Measurements from ENCODE around the gene UBE3A. TPM values are rescaled to one million over a fixed set of nuclear protein-coding genes. Genes with fewer than 3 reads are reported as not detected.

UBE3A gene
- total RNA-seq, 1 experiment from 2014 or later: 52.8 TPM

- in situ Hi-C loops (cut with HindIII; ENCODE audit: low pct_unique_long_range_greater_than_20kb, low sequenced_read_pairs): no loop called here
- no peak for DNase-seq (ENCODE audit: low read depth, low spot score)
Observed at GRCh38 chr15:25446076-25446475, 7.3 kb upstream of the UBE3A start.

DNA sequence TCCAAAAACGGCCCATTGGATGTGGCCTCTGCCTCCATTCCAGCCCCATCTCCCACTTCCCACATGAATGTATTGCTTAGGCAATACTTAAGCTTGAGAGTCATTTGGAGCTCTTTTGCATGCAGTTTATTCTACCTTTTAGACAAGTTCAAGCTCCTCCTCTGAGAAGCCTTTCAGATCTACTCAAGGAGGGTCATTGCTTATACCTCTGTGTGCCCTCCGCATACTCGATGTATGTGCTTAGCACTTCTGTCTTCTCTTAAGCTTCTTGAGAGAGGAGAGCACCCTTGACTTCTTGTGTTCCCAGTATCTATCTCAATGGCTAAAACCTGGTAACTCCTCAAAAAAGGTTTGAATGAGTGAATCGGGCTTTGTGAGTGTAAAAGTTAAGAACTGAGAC lies 6.6 kb upstream of the UBE3A start:
- DNase-seq (ENCODE audit: low read depth, low spot score): no peak
- in situ Hi-C loops (cut with HindIII; ENCODE audit: low pct_unique_long_range_greater_than_20kb, low sequenced_read_pairs): no loop called here

DNA sequence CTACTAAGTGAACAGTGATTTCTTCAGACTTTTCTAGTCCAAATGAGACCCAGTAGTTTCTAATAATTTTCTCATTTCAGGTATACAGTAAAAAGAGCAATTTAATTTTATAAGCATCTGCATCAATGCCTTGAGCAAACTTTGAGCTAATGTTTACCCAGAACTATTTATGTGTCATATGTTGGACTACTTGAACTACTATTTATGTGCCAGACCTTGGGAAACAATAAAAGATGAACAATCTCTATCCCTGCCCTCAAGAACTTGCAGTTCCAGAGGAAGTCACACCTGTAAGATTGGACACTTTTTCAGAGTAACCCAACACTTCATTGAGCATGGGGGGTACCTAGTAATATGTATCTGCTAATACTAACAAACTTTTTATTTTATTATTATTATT lies 2.3 kb upstream of the UBE3A start:
- in situ Hi-C loops (cut with HindIII; ENCODE audit: low pct_unique_long_range_greater_than_20kb, low sequenced_read_pairs): no loop called here
- no peak for DNase-seq (ENCODE audit: low read depth, low spot score)

- DNase-seq (ENCODE audit: low read depth, low spot score): peak; percentile 11
- in situ Hi-C loops (cut with HindIII; ENCODE audit: low pct_unique_long_range_greater_than_20kb, low sequenced_read_pairs): no loop called here
Observed at GRCh38 chr15:25439369-25439836, 579 bp upstream of the UBE3A start.

DNA sequence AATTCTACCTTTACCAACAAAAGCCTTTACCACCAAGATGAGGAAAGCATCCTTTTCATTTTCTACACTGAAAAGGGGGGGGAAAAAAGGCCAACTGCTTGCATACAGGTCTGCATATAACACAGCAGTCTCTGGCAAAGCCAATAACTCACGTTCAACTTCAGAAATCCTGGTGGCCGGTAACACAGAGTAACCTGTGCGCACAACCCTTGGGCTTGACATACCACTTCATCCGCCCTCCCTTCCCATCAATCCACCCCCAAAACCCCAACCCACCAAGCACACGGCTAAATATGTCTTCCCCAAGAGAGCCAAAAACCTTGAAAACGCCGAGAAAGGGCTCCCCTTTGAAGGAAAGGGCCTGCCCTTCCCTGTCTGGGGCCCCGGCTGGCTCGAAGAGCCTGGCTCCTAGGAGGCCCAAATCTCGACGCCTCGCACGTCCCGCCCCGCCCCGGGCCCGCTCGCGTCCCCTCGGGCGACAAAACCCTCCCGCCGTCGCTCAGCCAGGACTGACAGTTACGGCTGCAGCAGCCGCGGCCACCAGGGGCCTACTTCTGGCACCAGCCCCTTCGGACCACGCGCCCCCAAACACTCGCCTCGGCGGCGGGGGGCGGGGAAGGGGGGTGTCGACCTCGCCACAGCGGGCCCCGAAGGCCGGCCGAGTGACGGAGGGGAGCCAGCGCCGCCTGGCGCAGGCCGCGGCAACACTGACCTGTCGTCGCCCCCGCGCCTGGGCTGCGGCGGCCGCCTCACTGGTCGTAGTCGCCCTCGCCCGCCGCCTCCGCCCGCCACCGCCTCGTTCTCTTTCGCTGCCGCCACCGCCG lies 835 bp downstream of the UBE3A start:
- in situ Hi-C loops (cut with HindIII; ENCODE audit: low pct_unique_long_range_greater_than_20kb, low sequenced_read_pairs): no loop called here
- peak; percentile 45 for DNase-seq (ENCODE audit: low read depth, low spot score)

- no peak for DNase-seq (ENCODE audit: low read depth, low spot score)
- in situ Hi-C loops (cut with HindIII; ENCODE audit: low pct_unique_long_range_greater_than_20kb, low sequenced_read_pairs): no loop called here
Observed at GRCh38 chr15:25436707-25437106, 2.1 kb downstream of the UBE3A start.

GRCh38 chr15:25435474-25436243 lies 3.2 kb downstream of the UBE3A start:
- in situ Hi-C loops (cut with HindIII; ENCODE audit: low pct_unique_long_range_greater_than_20kb, low sequenced_read_pairs): no loop called here
- DNase-seq (ENCODE audit: low read depth, low spot score): no peak

- in situ Hi-C loops (cut with HindIII; ENCODE audit: low pct_unique_long_range_greater_than_20kb, low sequenced_read_pairs): no loop called here
- no peak for DNase-seq (ENCODE audit: low read depth, low spot score)
Observed at GRCh38 chr15:25433118-25433865, 5.5 kb downstream of the UBE3A start.

DNA sequence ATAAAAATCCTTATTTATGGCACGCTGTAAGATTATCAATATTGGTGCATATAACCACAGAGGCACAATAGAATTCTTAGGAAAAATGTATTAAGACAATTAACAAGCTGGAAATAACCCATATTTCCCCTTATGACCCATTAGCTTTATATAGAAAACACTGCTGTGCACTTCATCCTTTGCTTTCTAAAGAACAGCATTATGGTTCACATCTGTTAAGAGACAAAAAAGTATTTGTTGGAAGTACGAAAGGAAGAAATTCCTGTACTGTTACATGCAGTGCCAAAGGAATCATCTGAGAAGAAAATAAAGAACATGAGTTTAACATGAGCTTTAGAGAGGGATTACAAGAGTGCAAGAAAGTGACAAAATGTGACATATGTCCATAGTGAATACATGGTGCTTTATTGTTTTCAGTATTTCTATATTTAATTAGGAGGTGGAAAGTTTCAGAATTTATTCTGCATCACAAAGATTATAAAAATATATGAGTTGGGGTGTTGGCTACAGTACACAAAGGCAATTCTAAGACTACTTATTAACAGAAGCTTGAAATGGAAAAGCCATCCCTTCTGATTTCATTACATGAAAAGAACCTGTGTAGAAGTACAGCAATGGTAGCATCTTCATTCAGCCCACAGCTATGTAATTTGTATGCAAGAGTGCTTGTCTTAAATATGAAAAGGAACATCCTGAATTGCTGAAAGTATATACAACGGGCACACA lies 6.8 kb downstream of the UBE3A start:
- in situ Hi-C loops (cut with HindIII; ENCODE audit: low pct_unique_long_range_greater_than_20kb, low sequenced_read_pairs): no loop called here
- DNase-seq (ENCODE audit: low read depth, low spot score): peak; percentile 53

DNA sequence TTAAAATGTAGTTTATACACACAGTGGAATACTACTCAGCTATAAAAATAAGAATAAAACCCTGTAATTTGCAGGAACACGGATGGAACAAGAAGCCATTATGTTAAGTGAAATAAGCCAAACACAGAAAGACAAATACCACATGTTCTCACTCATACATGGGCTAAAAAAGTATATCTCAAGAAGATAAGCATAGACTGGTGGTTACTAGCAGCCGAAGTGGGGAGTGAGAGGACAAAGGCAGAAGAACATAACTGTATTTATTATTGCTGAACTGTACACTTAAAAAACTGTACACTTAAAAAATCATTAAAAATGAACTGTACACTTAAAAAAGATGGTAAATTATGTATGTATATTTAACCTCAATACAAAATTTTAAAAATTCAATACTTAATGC lies 11.0 kb downstream of the UBE3A start:
- no peak for DNase-seq (ENCODE audit: low read depth, low spot score)
- in situ Hi-C loops (cut with HindIII; ENCODE audit: low pct_unique_long_range_greater_than_20kb, low sequenced_read_pairs): no loop called here

- no peak for DNase-seq (ENCODE audit: low read depth, low spot score)
- in situ Hi-C loops (cut with HindIII; ENCODE audit: low pct_unique_long_range_greater_than_20kb, low sequenced_read_pairs): no loop called here
Observed at GRCh38 chr15:25426896-25427610, 11.8 kb downstream of the UBE3A start.

DNA sequence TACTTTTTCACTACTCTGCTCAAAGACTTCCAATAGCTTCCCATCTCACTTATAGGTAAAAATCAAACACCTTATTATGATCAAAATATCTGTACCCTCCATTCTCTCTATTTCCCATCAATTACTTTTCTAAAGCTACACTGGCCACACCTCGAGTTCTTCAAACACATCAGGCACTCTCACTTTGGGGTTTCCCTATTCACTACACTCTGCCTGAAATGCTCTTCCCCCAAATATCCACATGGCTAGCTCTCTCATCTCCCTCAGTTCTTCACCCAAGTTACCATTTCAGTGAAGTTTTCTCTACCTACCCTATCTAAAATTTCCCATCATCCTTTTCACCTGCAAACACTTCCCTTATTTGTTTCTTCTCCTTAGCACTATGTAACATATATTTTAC lies 14.8 kb downstream of the UBE3A start:
- DNase-seq (ENCODE audit: low read depth, low spot score): no peak

GRCh38 chr15:25422021-25422420 lies 16.8 kb downstream of the UBE3A start:
- DNase-seq (ENCODE audit: low read depth, low spot score): no peak
- in situ Hi-C loops (cut with HindIII; ENCODE audit: low pct_unique_long_range_greater_than_20kb, low sequenced_read_pairs): no loop called here

More for the DNA sequence above, 14.8 kb downstream of the UBE3A start:
- in situ Hi-C loops (cut with HindIII; ENCODE audit: low pct_unique_long_range_greater_than_20kb, low sequenced_read_pairs): no loop called here

DNA sequence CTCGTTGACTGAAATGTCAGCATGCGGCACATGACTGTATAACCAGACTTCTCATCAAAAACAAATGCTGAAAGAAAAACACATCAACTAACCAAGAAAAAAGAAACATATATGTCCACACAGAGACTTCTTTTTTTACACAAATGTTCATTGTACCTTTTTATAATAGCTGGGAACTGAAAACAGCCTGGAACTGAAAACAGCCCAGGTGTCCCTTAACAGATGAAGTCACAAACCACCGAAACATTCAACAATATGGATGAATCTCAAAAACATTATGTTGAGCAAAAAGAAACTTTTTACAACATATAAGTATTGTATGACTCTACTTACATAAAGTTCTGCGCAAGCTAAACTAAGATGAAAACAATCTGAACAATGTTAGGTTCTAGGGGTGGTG lies 20.6 kb downstream of the UBE3A start:
- in situ Hi-C loops (cut with HindIII; ENCODE audit: low pct_unique_long_range_greater_than_20kb, low sequenced_read_pairs): no loop called here
- no peak for DNase-seq (ENCODE audit: low read depth, low spot score)

DNA sequence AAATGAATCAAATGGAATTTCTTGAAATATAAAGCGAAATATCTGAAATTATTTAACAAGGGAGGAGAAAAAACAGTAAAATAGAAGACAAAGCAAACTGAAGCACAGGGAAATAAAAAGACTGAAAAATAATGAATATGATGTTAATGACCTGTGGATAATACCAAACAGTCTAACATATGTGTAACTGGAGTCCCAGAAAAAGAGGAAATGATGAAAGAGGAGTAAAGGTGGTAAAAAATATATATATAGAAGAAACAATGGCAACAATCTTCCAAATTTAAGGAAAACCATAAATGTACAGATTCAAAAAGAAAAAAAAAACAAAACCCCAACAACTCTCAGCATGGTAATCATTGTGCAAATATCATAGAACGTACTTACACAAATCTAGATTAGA lies 21.2 kb downstream of the UBE3A start:
- DNase-seq (ENCODE audit: low read depth, low spot score): no peak
- in situ Hi-C loops (cut with HindIII; ENCODE audit: low pct_unique_long_range_greater_than_20kb, low sequenced_read_pairs): no loop called here

GRCh38 chr15:25416693-25417092 lies 22.1 kb downstream of the UBE3A start:
- in situ Hi-C loops (cut with HindIII; ENCODE audit: low pct_unique_long_range_greater_than_20kb, low sequenced_read_pairs): no loop called here
- DNase-seq (ENCODE audit: low read depth, low spot score): no peak

DNA sequence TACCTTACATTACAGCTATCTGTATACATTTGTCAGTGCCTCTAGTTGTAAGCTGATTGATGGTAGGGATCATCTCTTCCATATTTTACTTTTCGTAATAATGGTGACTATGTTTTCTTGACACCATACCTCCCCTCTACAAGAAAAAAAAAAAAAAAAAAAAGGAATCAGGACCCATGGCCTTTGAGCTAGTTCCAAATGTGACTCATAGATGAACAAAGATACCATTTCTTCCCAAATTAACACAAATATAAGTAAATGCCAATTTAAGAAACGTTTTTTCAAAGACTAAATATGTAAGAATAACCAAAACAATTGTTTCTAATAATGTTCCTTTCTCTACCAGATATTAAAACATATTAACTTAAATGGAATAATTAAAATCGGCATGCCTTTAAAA lies 23.1 kb downstream of the UBE3A start:
- in situ Hi-C loops (cut with HindIII; ENCODE audit: low pct_unique_long_range_greater_than_20kb, low sequenced_read_pairs): no loop called here
- no peak for DNase-seq (ENCODE audit: low read depth, low spot score)
